ENCODE results near the gene VCPKMT. TPM values are rescaled to one million over a fixed set of nuclear protein-coding genes. Genes with fewer than 3 reads are reported as not detected.

The VCPKMT gene
- total RNA-seq, 4 donors from 2014 or later = 3.9 to 8.6 (median 4.8) TPM

DNA sequence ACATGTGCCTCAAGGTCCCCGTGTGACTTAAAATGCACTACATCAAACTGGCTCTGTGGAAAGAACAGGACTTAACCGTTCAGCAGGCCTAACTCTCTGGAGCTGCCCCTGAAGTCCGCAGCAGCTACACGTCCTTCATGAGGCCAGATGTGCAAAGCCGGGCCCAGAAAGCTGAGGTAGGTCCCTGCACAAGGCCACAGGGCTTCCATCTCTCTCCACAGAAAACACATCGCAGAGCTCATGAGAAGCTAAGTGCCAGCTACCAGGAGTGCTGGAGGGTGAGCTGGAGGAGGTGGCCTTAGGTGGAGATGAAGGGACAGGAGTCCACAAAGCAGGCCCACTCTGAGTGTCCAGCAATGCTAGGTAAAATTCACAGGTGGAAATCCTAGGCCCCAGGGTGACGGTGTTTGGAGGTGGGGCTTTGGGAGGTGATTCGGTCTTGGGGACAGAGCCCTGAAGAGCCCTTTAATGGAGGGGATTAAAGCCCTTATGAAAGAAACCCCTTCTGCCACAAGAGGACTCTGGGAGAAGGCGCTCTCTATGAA is 52.4 kb downstream of the VCPKMT start:
- H3K27ac ChIP-seq = peak overlapping the region; percentile 3 to 82 (median 29)

DNA sequence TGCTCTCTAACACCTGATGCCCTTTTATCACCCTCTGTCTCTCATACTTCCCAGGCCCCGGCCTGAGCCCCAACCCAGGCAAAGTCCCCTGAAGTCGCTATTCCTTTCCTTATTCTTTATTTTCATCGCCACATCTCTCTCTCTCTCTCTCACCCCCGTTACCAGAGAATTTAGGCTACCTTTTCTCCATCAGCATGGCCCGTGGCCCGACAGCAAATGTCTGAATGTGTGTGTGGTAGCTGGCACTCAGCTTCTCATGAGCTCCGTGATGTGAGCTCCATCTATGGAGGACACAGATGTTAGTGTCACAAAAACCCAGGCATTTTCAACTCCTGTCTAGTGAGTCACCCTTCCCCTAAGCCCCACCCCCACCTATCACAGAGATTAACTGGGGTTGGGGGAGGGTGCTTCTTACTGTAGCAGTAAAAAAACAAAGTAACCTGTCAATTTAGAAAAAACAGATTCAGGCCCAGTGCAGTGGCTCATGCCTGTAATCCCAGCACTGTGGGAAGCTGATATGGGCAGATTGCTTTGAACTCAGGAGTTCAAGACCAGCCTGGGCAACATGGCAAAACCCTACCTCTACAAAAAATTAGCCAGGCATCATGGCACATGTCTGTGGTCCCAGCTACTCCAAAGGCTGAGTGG is 53.8 kb downstream of the VCPKMT start:
- peak; percentile 33 for DNase-seq
- H3K9me3 ChIP-seq = no peaks in the 10 kb centered on the region
- intact Hi-C loops (cut with DNase I) = no loop called here
- H3K4me1 ChIP-seq = peaks cover 26 to 75% (median 37%) of the 10 kb centered on the region in 3 donors
- WGBS, 2 donors = 52 to 58% methylated on average over 7 of the region's 7 CpGs
- TF ChIP-seq POLR2A (IDR thresholded peaks at IDR 0.05) = peak in 1 of 4 donors; percentile 65
- TF ChIP-seq, protein P1, sequence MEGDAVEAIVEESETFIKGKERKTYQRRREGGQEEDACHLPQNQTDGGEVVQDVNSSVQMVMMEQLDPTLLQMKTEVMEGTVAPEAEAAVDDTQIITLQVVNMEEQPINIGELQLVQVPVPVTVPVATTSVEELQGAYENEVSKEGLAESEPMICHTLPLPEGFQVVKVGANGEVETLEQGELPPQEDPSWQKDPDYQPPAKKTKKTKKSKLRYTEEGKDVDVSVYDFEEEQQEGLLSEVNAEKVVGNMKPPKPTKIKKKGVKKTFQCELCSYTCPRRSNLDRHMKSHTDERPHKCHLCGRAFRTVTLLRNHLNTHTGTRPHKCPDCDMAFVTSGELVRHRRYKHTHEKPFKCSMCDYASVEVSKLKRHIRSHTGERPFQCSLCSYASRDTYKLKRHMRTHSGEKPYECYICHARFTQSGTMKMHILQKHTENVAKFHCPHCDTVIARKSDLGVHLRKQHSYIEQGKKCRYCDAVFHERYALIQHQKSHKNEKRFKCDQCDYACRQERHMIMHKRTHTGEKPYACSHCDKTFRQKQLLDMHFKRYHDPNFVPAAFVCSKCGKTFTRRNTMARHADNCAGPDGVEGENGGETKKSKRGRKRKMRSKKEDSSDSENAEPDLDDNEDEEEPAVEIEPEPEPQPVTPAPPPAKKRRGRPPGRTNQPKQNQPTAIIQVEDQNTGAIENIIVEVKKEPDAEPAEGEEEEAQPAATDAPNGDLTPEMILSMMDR (IDR thresholded peaks at IDR 0.05) = no peak
- H3K27ac ChIP-seq = peak overlapping the region; percentile 82 to 95 (median 89)
- no peaks in the 10 kb centered on the region for H3K36me3 ChIP-seq
- H3K27me3 ChIP-seq = no peaks in the 10 kb centered on the region
- peak overlapping the region in 1 of 4 donors; percentile 4 for H3K4me3 ChIP-seq

More for the DNA sequence above, 52.4 kb downstream of the VCPKMT start:
- intact Hi-C loops (cut with DNase I) = no loop called here
- Histone ChIP-seq H3K9me3 (no peaks in the 10 kb centered on the region), H3K4me1 (peaks cover 26 to 80% (median 35%) of the 10 kb centered on the region in 3 donors), H3K36me3 (no peaks in the 10 kb centered on the region), H3K4me3 (no peak overlapping the region), H3K27me3 (no peaks in the 10 kb centered on the region)
- 87 to 89% methylated on average over 5 of the region's 9 CpGs for WGBS, 2 donors
- TF ChIP-seq POLR2A (IDR thresholded peaks at IDR 0.05) = no peak
- TF ChIP-seq, protein P1 (IDR thresholded peaks at IDR 0.05) = no peak
- no peak for DNase-seq

DNA sequence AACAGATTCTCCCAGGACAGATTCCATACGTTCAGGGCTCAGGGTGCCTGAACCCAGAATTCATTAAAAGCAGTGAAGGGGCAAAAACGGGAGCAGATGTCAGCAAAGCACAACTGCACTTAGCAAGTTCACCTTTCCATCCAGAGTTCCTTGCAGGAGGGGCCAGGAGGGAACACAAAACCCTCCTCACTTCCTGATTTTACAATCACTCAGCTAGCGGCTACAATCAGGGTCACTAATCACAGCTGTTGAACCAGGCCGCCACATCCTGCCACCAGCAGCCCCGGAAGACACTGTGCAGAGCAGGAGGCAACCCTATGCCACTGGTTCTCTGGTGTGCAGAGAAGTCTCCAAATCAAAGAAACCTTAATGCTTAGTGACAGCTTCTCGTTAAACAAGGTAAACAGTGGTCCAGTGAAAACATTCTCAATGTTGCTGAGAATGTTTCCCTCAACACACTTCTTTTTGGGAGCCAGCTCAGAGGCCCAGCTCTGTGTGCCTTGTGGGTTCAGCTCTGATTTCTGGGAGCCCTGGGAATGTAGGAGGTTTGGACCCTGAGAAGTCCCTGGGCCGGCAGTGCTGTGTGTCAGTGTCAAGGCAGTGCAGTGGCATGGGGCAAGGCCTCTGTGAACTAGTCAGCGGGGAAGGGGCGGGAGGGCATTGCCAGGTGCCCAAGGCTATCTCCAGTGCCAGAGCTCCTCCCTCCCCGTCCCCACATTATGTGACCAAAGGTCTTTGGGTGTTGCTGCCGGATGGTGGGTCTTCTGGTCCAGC is 54.5 kb downstream of the VCPKMT start:
- H3K27me3 ChIP-seq = no peaks in the 10 kb centered on the region
- DNase-seq = peak; percentile 27
- WGBS, 2 donors = 22 to 31% methylated on average over 6 of the region's 11 CpGs
- intact Hi-C loops (cut with DNase I) = no loop called here
- peak in 1 of 4 donors; percentile 60 for TF ChIP-seq POLR2A (IDR thresholded peaks at IDR 0.05)
- TF ChIP-seq, protein P1 (IDR thresholded peaks at IDR 0.05) = no peak
- no peaks in the 10 kb centered on the region for H3K36me3 ChIP-seq
- no peaks in the 10 kb centered on the region for H3K9me3 ChIP-seq
- peaks cover 26 to 75% (median 38%) of the 10 kb centered on the region in 3 donors for H3K4me1 ChIP-seq
- peak overlapping the region in 2 of 4 donors; percentile 4 to 30 for H3K4me3 ChIP-seq
- H3K27ac ChIP-seq = peak overlapping the region; percentile 82 to 95 (median 89)

DNA sequence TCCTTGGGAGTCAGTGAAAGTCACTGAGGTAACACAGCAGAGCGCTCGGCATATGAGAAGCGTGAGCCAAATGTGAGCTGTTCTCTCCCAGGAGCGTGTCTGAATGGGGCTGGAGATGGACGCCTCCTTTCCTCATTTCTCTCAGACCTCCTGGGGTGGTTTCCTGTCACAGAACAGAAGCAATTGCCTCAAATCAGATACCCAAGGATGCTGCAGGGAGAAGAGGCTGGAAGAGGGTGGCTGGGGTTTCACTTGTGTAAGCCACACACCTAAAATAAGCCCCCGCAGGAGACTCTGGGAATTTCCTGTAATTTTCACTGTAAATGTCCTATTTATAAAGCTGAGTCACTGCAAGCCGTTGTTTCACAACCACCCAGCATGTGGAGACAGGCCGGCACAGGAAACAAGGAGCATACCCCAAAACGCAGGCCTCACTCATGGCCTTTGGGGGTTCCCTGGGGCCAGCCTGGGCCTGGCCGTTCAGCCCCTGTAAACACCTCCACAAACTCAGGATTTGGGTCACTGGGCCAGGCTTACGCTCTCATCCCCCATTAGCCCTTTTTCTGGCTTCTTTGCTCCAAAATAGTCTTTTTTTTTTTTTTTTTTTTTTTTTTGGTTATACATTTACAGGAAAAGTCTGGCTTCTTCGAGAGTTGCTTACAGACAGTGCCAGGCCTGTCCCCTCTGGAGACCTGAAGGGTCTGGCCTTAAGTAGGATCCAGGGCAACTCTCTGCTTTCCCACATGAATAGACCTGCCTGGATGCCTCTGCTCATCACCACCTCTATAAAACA is 55.3 kb downstream of the VCPKMT start:
- H3K4me3 ChIP-seq = no peak overlapping the region
- intact Hi-C loops (cut with DNase I) = no loop called here
- TF ChIP-seq, protein P1 (IDR thresholded peaks at IDR 0.05) = peak in 5 of 6 experiments; percentile 11 to 46 (median 32)
- no peak for TF ChIP-seq POLR2A (IDR thresholded peaks at IDR 0.05)
- H3K9me3 ChIP-seq = no peaks in the 10 kb centered on the region
- no peaks in the 10 kb centered on the region for H3K36me3 ChIP-seq
- H3K4me1 ChIP-seq = peaks cover 26 to 76% (median 38%) of the 10 kb centered on the region in 3 donors
- WGBS, 2 donors = 18 to 21% methylated on average over 10 to 12 of the region's 12 CpGs
- no peaks in the 10 kb centered on the region for H3K27me3 ChIP-seq
- no peak for DNase-seq
- peak overlapping the region; percentile 82 to 95 (median 89) for H3K27ac ChIP-seq

Data from esophagus squamous epithelium (tissue), 5 donors.